ENCODE measurements around the gene MYO9A. TPM values are rescaled to one million over a fixed set of nuclear protein-coding genes. Genes with fewer than 3 reads are reported as not detected.
"Not testable (repeated sequence)": the region's sequence is repeated elsewhere in the genome, so short reads cannot be mapped to it uniquely, and the experiment has no call there.

Gene MYO9A
- total RNA-seq, 1 donor from 2014 or later = 17.0 TPM

GRCh38 chr15:72058585-72058984 is 59.4 kb downstream of the MYO9A start:
- no peak for TF ChIP-seq CTCF (IDR thresholded peaks at IDR 0.05; ENCODE audit: insufficient read depth, low read length, poor library complexity, severe bottlenecking)
- Histone ChIP-seq H3K4me3 (ENCODE audit: low read depth, low read length) (no peak overlapping the region), H3K36me3 (ENCODE audit: control insufficient read depth, insufficient read depth, low read length) (no peaks in the 10 kb centered on the region), H3K27me3 (ENCODE audit: control insufficient read depth, insufficient read depth, low read length) (no peaks in the 10 kb centered on the region)
- no peak for DNase-seq (ENCODE audit: low read depth)

- TF ChIP-seq CTCF (IDR thresholded peaks at IDR 0.05; ENCODE audit: insufficient read depth, low read length, poor library complexity, severe bottlenecking) = no peak
- no peak for DNase-seq (ENCODE audit: low read depth)
- Histone ChIP-seq H3K27me3 (ENCODE audit: control insufficient read depth, insufficient read depth, low read length) (no peaks in the 10 kb centered on the region), H3K4me3 (ENCODE audit: low read depth, low read length) (no peak overlapping the region), H3K36me3 (ENCODE audit: control insufficient read depth, insufficient read depth, low read length) (no peaks in the 10 kb centered on the region)
Measured at GRCh38 chr15:72057548-72058091, 60.3 kb downstream of the MYO9A start.

- not testable (repeated sequence) for H3K27me3 ChIP-seq (ENCODE audit: control insufficient read depth, insufficient read depth, low read length); H3K36me3 ChIP-seq (ENCODE audit: control insufficient read depth, insufficient read depth, low read length); H3K4me3 ChIP-seq (ENCODE audit: low read depth, low read length); DNase-seq (ENCODE audit: low read depth)
Measured at GRCh38 chr15:72056217-72056616, 61.7 kb downstream of the MYO9A start.

GRCh38 chr15:72053297-72053696 is 64.7 kb downstream of the MYO9A start:
- H3K27me3 ChIP-seq (ENCODE audit: control insufficient read depth, insufficient read depth, low read length); H3K4me3 ChIP-seq (ENCODE audit: low read depth, low read length); DNase-seq (ENCODE audit: low read depth); H3K36me3 ChIP-seq (ENCODE audit: control insufficient read depth, insufficient read depth, low read length): not testable (repeated sequence)

GRCh38 chr15:72050700-72051099 is 67.2 kb downstream of the MYO9A start:
- TF ChIP-seq CTCF (IDR thresholded peaks at IDR 0.05; ENCODE audit: insufficient read depth, low read length, poor library complexity, severe bottlenecking) = no peak
- DNase-seq (ENCODE audit: low read depth) = no peak
- H3K4me3 ChIP-seq (ENCODE audit: low read depth, low read length) = no peak overlapping the region
- H3K27me3 ChIP-seq (ENCODE audit: control insufficient read depth, insufficient read depth, low read length) = no peaks in the 10 kb centered on the region
- no peaks in the 10 kb centered on the region for H3K36me3 ChIP-seq (ENCODE audit: control insufficient read depth, insufficient read depth, low read length)

- no peak for DNase-seq (ENCODE audit: low read depth)
- H3K4me3 ChIP-seq (ENCODE audit: low read depth, low read length) = no peak overlapping the region
- H3K27me3 ChIP-seq (ENCODE audit: control insufficient read depth, insufficient read depth, low read length) = no peaks in the 10 kb centered on the region
- TF ChIP-seq CTCF (IDR thresholded peaks at IDR 0.05; ENCODE audit: insufficient read depth, low read length, poor library complexity, severe bottlenecking) = no peak
- H3K36me3 ChIP-seq (ENCODE audit: control insufficient read depth, insufficient read depth, low read length) = no peaks in the 10 kb centered on the region
Measured at GRCh38 chr15:72047020-72047419, 70.9 kb downstream of the MYO9A start.

GRCh38 chr15:72044956-72045355 is 73.0 kb downstream of the MYO9A start:
- DNase-seq (ENCODE audit: low read depth) = no peak
- H3K36me3 ChIP-seq (ENCODE audit: control insufficient read depth, insufficient read depth, low read length) = no peaks in the 10 kb centered on the region
- no peak overlapping the region for H3K4me3 ChIP-seq (ENCODE audit: low read depth, low read length)
- TF ChIP-seq CTCF (IDR thresholded peaks at IDR 0.05; ENCODE audit: insufficient read depth, low read length, poor library complexity, severe bottlenecking) = no peak
- H3K27me3 ChIP-seq (ENCODE audit: control insufficient read depth, insufficient read depth, low read length) = no peaks in the 10 kb centered on the region

Data from kidney epithelial cell (primary cell).